ENCODE results near the gene EIF2A. TPM values are rescaled to one million over a fixed set of nuclear protein-coding genes. Genes with fewer than 3 reads are reported as not detected.

The EIF2A gene
- total RNA-seq, 1 donor from 2014 or later, result 146 TPM

GRCh38 chr3:150602426-150603152, 56.0 kb downstream of the EIF2A start:
- TF ChIP-seq CTCF (IDR thresholded peaks at IDR 0.05) (no peak), POLR2AphosphoS5 (IDR thresholded peaks at IDR 0.05; ENCODE audit: insufficient read depth in 1 of 2, low read depth in 1 of 2) (no peak), POLR2A (IDR thresholded peaks at IDR 0.05) (no peak)
- H3K4me3 ChIP-seq, result peak overlapping the region; percentile 74 to 83
- no peaks in the 10 kb centered on the region for H3K9me3 ChIP-seq
- DNase-seq (ENCODE audit: extremely low spot score in 2 of 2), result no peak
- peak overlapping the region; percentile 97 for H3K27ac ChIP-seq
- H3K27me3 ChIP-seq, result no peaks in the 10 kb centered on the region
- no peaks in the 10 kb centered on the region for H3K36me3 ChIP-seq
- intact Hi-C loops (cut with DNase I), result loop anchor here (5.0 to 10.0 kb wide), 2 partner anchors 48 to 160 kb away; partner anchors contain the start of gene SIAH2
- peaks cover 43% of the 10 kb centered on the region for H3K4me1 ChIP-seq

GRCh38 chr3:150603153-150603979, 56.8 kb downstream of the EIF2A start, which contains the start of gene SELENOT:
TSS of gene SELENOT (plus strand) at chr3:150603321. CDS start at chr3:150603363, 42 bp downstream.
- peak; percentile 96 to 98 for TF ChIP-seq POLR2AphosphoS5 (IDR thresholded peaks at IDR 0.05; ENCODE audit: insufficient read depth in 1 of 2, low read depth in 1 of 2)
- TF ChIP-seq POLR2A (IDR thresholded peaks at IDR 0.05), result peak in 1 of 2 donors; percentile 91
- peak in 1 of 3 experiments; percentile 20 for TF ChIP-seq CTCF (IDR thresholded peaks at IDR 0.05)
- intact Hi-C loops (cut with DNase I), result loop anchor here (5.0 to 10.0 kb wide), 2 partner anchors 49 to 159 kb away; partner anchors contain the start of gene SIAH2
- no peaks in the 10 kb centered on the region for H3K9me3 ChIP-seq
- no peaks in the 10 kb centered on the region for H3K27me3 ChIP-seq
- H3K27ac ChIP-seq, result peak within 1 kb of the TSS; percentile 97
- peak within 1 kb of the TSS; percentile 74 to 83 for H3K4me3 ChIP-seq
- peak; percentile 97 to 98 for DNase-seq (ENCODE audit: extremely low spot score in 2 of 2)
- H3K4me1 ChIP-seq, result peaks cover 50% of the 10 kb centered on the region
- H3K36me3 ChIP-seq, result no peaks in the 10 kb centered on the region

GRCh38 chr3:150603980-150604319, 57.4 kb downstream of the EIF2A start:
- TF ChIP-seq POLR2A (IDR thresholded peaks at IDR 0.05), result no peak
- TF ChIP-seq POLR2AphosphoS5 (IDR thresholded peaks at IDR 0.05; ENCODE audit: insufficient read depth in 1 of 2, low read depth in 1 of 2), result no peak
- TF ChIP-seq CTCF (IDR thresholded peaks at IDR 0.05), result no peak
- no peaks in the 10 kb centered on the region for H3K9me3 ChIP-seq
- peak overlapping the region; percentile 97 for H3K27ac ChIP-seq
- intact Hi-C loops (cut with DNase I), result loop anchor here (2.0 to 10.0 kb wide), 3 partner anchors 49 to 158 kb away; partner anchors contain the start of genes ERICH6 and SIAH2
- no peaks in the 10 kb centered on the region for H3K27me3 ChIP-seq
- peak overlapping the region; percentile 74 to 83 for H3K4me3 ChIP-seq
- H3K36me3 ChIP-seq, result no peaks in the 10 kb centered on the region
- no peak for DNase-seq (ENCODE audit: extremely low spot score in 2 of 2)
- peaks cover 56% of the 10 kb centered on the region for H3K4me1 ChIP-seq

- H3K9me3 ChIP-seq, result no peaks in the 10 kb centered on the region
- H3K36me3 ChIP-seq, result no peaks in the 10 kb centered on the region
- H3K27ac ChIP-seq, result no peak overlapping the region
- H3K4me3 ChIP-seq, result no peak overlapping the region
- no peak for DNase-seq (ENCODE audit: extremely low spot score in 2 of 2)
- intact Hi-C loops (cut with DNase I), result loop anchor here (2.0 to 10.0 kb wide), 2 partner anchors 51 to 97 kb away; partner anchors contain the start of gene ERICH6
- H3K4me1 ChIP-seq, result peaks cover 74% of the 10 kb centered on the region
- no peaks in the 10 kb centered on the region for H3K27me3 ChIP-seq
- TF ChIP-seq CTCF (IDR thresholded peaks at IDR 0.05) (no peak), POLR2AphosphoS5 (IDR thresholded peaks at IDR 0.05; ENCODE audit: insufficient read depth in 1 of 2, low read depth in 1 of 2) (no peak), POLR2A (IDR thresholded peaks at IDR 0.05) (no peak)
Measured at GRCh38 chr3:150605998-150606641, 59.5 kb downstream of the EIF2A start.

Data from vagina (tissue), 2 donors.